B cell (primary cell): ENCODE data around the gene TLX1. TPM values are rescaled to one million over a fixed set of nuclear protein-coding genes. Genes with fewer than 3 reads are reported as not detected.

Experiments used
- ATAC-seq: fragments of 200-7000 bp; cut with Tn5 transposase; one replicate; pipeline ENCODE4 v1.10.0; 2021; ENCODE audit warnings: low read depth, mild to moderate bottlenecking, moderate number of reproducible peaks, moderate library complexity
- CTCF ChIA-PET: fragments of 350-600 bp; sonication (Branson Sonifier 250); formaldehyde crosslinking; loops from one replicate; lab custom pipeline; 2021; ENCODE audit warnings: antibody characterized with exemption, inconsistent platforms; lab: Charles Lee
- POLR2A ChIA-PET: fragments of 350-600 bp; sonication (Branson Sonifier 250); formaldehyde crosslinking; loops from one replicate; lab custom pipeline; 2021; ENCODE audit warnings: antibody characterized with exemption; lab: Charles Lee
- DNase-seq: peaks from one replicate; pipeline ENCODE4 v3.0.0; 2013
- H2AFZ ChIP-seq: 2 replicates; pipeline ENCODE4 v1.6.1; 2012; ENCODE audit warnings: mild to moderate bottlenecking, low read depth, low read length; ENCODE audit not compliant: insufficient read depth, poor library complexity, severe bottlenecking
- H3K27ac ChIP-seq, 2 donors: 1 replicate in 1 of 2; 2 replicates in 1 of 2; pipeline ENCODE4 v1.5.1; 2012 to 2013; ENCODE audit warnings: low read length in 2 of 2, mild to moderate bottlenecking in 2 of 2, moderate library complexity in 1 of 2
- H3K27me3 ChIP-seq, 4 experiments: fragments of 200-600 bp in 1 of 4; sonication (generic) in 1 of 4; replicated peaks in 1 of 4; 1 replicate in 2 of 4; 2 replicates in 2 of 4; pipeline versions ENCODE4 v1.6.1 to v1.7.0; 2013 to 2016; ENCODE audit warnings: low read length in 3 of 4, mild to moderate bottlenecking in 2 of 4, mixed read lengths in 1 of 4, moderate library complexity in 1 of 4; ENCODE audit not compliant: insufficient read depth in 4 of 4, control insufficient read depth in 3 of 4; ENCODE audit errors: control extremely low read depth in 1 of 4
- H3K36me3 ChIP-seq, 2 experiments: replicated peaks in 1 of 2; 1 replicate in 1 of 2; 2 replicates in 1 of 2; pipeline versions ENCODE4 v1.6.1 to v1.7.1; 2013; ENCODE audit warnings: low read length in 1 of 2; ENCODE audit not compliant: insufficient read depth in 2 of 2, control insufficient read depth in 1 of 2; ENCODE audit errors: control extremely low read depth in 1 of 2, extremely low read depth in 1 of 2
- H3K4me1 ChIP-seq, 2 donors: fragments of 200-600 bp in 1 of 2; sonication (generic) in 1 of 2; 1 replicate in 1 of 2; 2 replicates in 1 of 2; pipeline versions ENCODE4 v1.5.1 to v1.6.1; 2013 to 2017; ENCODE audit warnings: low read length in 2 of 2; ENCODE audit not compliant: control insufficient read depth in 2 of 2, insufficient read depth in 2 of 2
- H3K4me2 ChIP-seq: replicated peaks from 2 replicates; pipeline ENCODE3; 2012; ENCODE audit warnings: mild to moderate bottlenecking, low read depth, low read length; ENCODE audit not compliant: poor library complexity, severe bottlenecking
- H3K4me3 ChIP-seq, 5 experiments: fragments of 200-600 bp in 1 of 5; sonication (generic) in 1 of 5; 1 replicate in 3 of 5; 2 replicates in 2 of 5; pipeline versions ENCODE4 v1.5.1 to v1.7.0; 2011 to 2016; ENCODE audit warnings: low read length in 4 of 5, mild to moderate bottlenecking in 4 of 5, low read depth in 2 of 5, control low read depth in 1 of 5, moderate library complexity in 1 of 5; ENCODE audit not compliant: insufficient read depth in 1 of 5; ENCODE audit errors: control extremely low read depth in 1 of 5, extremely low read depth in 1 of 5
- H3K79me2 ChIP-seq: fragments of 200-600 bp; sonication (generic); one replicate; pipeline ENCODE4 v1.6.0; 2016; ENCODE audit warnings: low read length; ENCODE audit not compliant: control insufficient read depth, insufficient read depth
- H3K9ac ChIP-seq: fragments of 200-600 bp; sonication (generic); 2 replicates; pipeline ENCODE4 v1.6.1; 2017; ENCODE audit warnings: mild to moderate bottlenecking, low read length, moderate library complexity
- H3K9me3 ChIP-seq, 3 donors: one replicate each; pipeline versions ENCODE4 v1.6.1 to v1.7.1; 2013; ENCODE audit warnings: low read length in 2 of 3; ENCODE audit not compliant: control insufficient read depth in 2 of 3, insufficient read depth in 1 of 3; ENCODE audit errors: control extremely low read depth in 1 of 3
- H4K20me1 ChIP-seq: 2 replicates; pipeline ENCODE4 v1.6.0; 2012; ENCODE audit warnings: mild to moderate bottlenecking, low read length; ENCODE audit not compliant: insufficient read depth, control insufficient read depth, poor library complexity, severe bottlenecking
- H3K27ac Mint-ChIP-seq: one replicate; pipeline ENCODE4 v1.8.0; 2021; ENCODE audit warnings: mixed read lengths
- H3K27me3 Mint-ChIP-seq: one replicate; pipeline ENCODE4 v1.8.0; 2021; ENCODE audit warnings: mixed read lengths
- H3K4me1 Mint-ChIP-seq: one replicate; pipeline ENCODE4 v1.8.0; 2021; ENCODE audit warnings: mixed read lengths
- H3K4me3 Mint-ChIP-seq: one replicate; pipeline ENCODE4 v1.8.0; 2021; ENCODE audit warnings: mixed read lengths
- H3K9me3 Mint-ChIP-seq: one replicate; pipeline ENCODE4 v1.8.0; 2022; ENCODE audit warnings: mixed read lengths; ENCODE audit not compliant: insufficient read depth
- CTCF ChIP-seq: fragments of 200-600 bp; IDR thresholded peaks from one replicate; pipeline ENCODE4 v1.8.0; 2022; ENCODE audit warnings: antibody characterized with exemption, mild to moderate bottlenecking
- EZH2 ChIP-seq: IDR thresholded peaks from 2 replicates; pipeline ENCODE4 v1.6.1; 2012; ENCODE audit warnings: borderline replicate concordance, low read depth, mild to moderate bottlenecking, moderate library complexity, low read length; ENCODE audit not compliant: insufficient read depth, poor library complexity, severe bottlenecking
- WGBS: methylation state at CpG from one replicate; pipeline ENCODE4 v1.1.5; 2013; ENCODE audit warnings: missing lambda C conversion rate; ENCODE audit not compliant: insufficient coverage; 5-methylcytosine and 5-hydroxymethylcytosine counted together
- intact Hi-C: fragments of 100-400 bp; cut with micrococcal nuclease; formaldehyde crosslinking; loops from one replicate; pipeline ENCODE4 v1.10.0; 2022
- polyA plus RNA-seq: library from polyadenylated mRNA; depleted of rRNA; stranded (reverse); fragments of >200 nt; gene quantifications from 2 replicates; pipeline ENCODE4 v1.2.3, GENCODE V29; 2012
- total RNA-seq, 2 donors: library from RNA; stranded (reverse); fragments of 120-200 nt in 1 of 2; gene quantifications; 1 replicate in 1 of 2; 2 replicates in 1 of 2; pipeline versions ENCODE4 v1.2.3 to v1.2.4, GENCODE V29; 2013 to 2022

TLX1 gene
- total and polyA plus RNA-seq, 2 donors (not counting 1 experiment from before 2014, with no cell fraction given), result not detected

- peak overlapping the region; percentile 37 for H3K9ac ChIP-seq
- Mint-ChIP-seq H3K4me1 (peaks cover 33% of the 10 kb centered on the region), H3K27me3 (peaks cover 65% of the 10 kb centered on the region), H3K27ac (peak overlapping the region; percentile 23), H3K9me3 (no peaks in the 10 kb centered on the region), H3K4me3 (peak overlapping the region; percentile 73)
- H3K4me3 ChIP-seq, result peak overlapping the region in 1 of 5 experiments; percentile 39
- peak overlapping the region; percentile 31 for H2AFZ ChIP-seq
- no peaks in the 10 kb centered on the region for H4K20me1 ChIP-seq
- peak; percentile 14 for DNase-seq
- peak overlapping the region; percentile 97 for H3K4me2 ChIP-seq
- H3K27me3 ChIP-seq, result peaks cover 0 to 84% (median 58%) of the 10 kb centered on the region in 4 experiments
- no peak for ATAC-seq
- no peak overlapping the region for H3K27ac ChIP-seq
- H3K36me3 ChIP-seq, result no peaks in the 10 kb centered on the region
- H3K79me2 ChIP-seq, result no peaks in the 10 kb centered on the region
- POLR2A ChIA-PET, result no interaction called here
- CTCF ChIA-PET, result interaction anchor here (1.0 to 5.3 kb wide), 4 partner anchors 8 to 62 kb away, joined by 3 to 29 read pairs (median 17); partner anchors contain the start of gene KAZALD1
- intact Hi-C loops, result loop anchor here (10.0 kb wide), 1 partner anchor 59 kb away; the partner anchor contains the start of gene KAZALD1
- peaks cover 0 to 22% (median 0%) of the 10 kb centered on the region in 3 donors for H3K9me3 ChIP-seq
- H3K4me1 ChIP-seq, result peaks cover 32% of the 10 kb centered on the region in 2 donors
- TF ChIP-seq CTCF, result no peak
- no peak for TF ChIP-seq EZH2
- 22% methylated on average over 11 of the region's 13 CpGs for WGBS
Measured at GRCh38 chr10:101123815-101124617, 7.1 kb upstream of the TLX1 start.

GRCh38 chr10:101124933-101125332 is 6.2 kb upstream of the TLX1 start:
- Histone ChIP-seq H3K4me3 (no peak overlapping the region), H4K20me1 (no peaks in the 10 kb centered on the region), H3K27ac (no peak overlapping the region), H3K4me1 (peaks cover 32 to 33% of the 10 kb centered on the region in 2 donors), H3K4me2 (no peak overlapping the region), H3K79me2 (no peaks in the 10 kb centered on the region), H2AFZ (no peak overlapping the region), H3K9me3 (peaks cover 0 to 22% (median 1%) of the 10 kb centered on the region in 3 donors), H3K27me3 (peaks cover 0 to 82% (median 62%) of the 10 kb centered on the region in 4 experiments), H3K36me3 (no peaks in the 10 kb centered on the region), H3K9ac (no peak overlapping the region)
- ChIA-PET CTCF (interaction anchor here (1.6 to 5.3 kb wide), 3 partner anchors 15 to 29 kb away, joined by 3 to 29 read pairs (median 24); no protein-coding TSS in a partner anchor), POLR2A (no interaction called here)
- no peak for DNase-seq
- ATAC-seq, result no peak
- H3K4me3 Mint-ChIP-seq, result no peak overlapping the region
- no peak for TF ChIP-seq EZH2
- no peak for TF ChIP-seq CTCF
- no peaks in the 10 kb centered on the region for H3K9me3 Mint-ChIP-seq
- intact Hi-C loops, result loop anchor here (10.0 kb wide), 1 partner anchor 60 kb away; the partner anchor contains the start of gene KAZALD1
- WGBS, result 74% methylated on average over 5 of the region's 5 CpGs
- no peak overlapping the region for H3K27ac Mint-ChIP-seq
- peaks cover 69% of the 10 kb centered on the region for H3K27me3 Mint-ChIP-seq
- H3K4me1 Mint-ChIP-seq, result peaks cover 33% of the 10 kb centered on the region
